ENCODE results near the gene SLC2A13.

Gene SLC2A13

DNA sequence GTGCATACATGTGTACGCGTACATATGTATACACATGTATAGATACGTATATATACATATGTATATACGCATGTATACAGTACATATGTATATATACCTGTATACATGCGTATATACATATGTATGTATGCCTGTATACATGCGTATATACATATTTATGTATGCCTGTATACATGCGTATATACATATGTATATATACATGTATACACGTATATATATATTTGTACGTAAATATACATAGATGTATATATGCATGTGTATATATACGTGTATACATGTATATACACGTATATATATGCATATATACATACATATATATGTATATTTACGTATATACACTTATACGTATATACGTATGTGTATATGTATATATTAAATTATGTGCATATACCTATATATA is 392.3 kb downstream of the SLC2A13 start:
- DNase-seq = no peak

GRCh38 chr12:39712334-39712733 is 393.5 kb downstream of the SLC2A13 start:
- no peak for DNase-seq
